AG10803 (cell line): ENCODE results near the gene NPTN.

Experiments used
- DNase-seq: peaks from one replicate; pipeline ENCODE4 v3.0.0; 2010; ENCODE audit warnings: low read depth
- H3K4me3 ChIP-seq: 2 replicates; pipeline ENCODE4 v1.5.1; 2011; ENCODE audit warnings: mild to moderate bottlenecking, low read length, control low read depth
- TF ChIP-seq, protein P1 (sequence below): conservative IDR thresholded peaks from 2 replicates; pipeline ENCODE4 v1.5.1; 2011; ENCODE audit warnings: mild to moderate bottlenecking, low read length, control low read depth, inconsistent platforms

The NPTN gene

GRCh38 chr15:73572296-73572695 is 60.9 kb downstream of the NPTN start:
- no peak overlapping the region for H3K4me3 ChIP-seq
- TF ChIP-seq, protein P1, sequence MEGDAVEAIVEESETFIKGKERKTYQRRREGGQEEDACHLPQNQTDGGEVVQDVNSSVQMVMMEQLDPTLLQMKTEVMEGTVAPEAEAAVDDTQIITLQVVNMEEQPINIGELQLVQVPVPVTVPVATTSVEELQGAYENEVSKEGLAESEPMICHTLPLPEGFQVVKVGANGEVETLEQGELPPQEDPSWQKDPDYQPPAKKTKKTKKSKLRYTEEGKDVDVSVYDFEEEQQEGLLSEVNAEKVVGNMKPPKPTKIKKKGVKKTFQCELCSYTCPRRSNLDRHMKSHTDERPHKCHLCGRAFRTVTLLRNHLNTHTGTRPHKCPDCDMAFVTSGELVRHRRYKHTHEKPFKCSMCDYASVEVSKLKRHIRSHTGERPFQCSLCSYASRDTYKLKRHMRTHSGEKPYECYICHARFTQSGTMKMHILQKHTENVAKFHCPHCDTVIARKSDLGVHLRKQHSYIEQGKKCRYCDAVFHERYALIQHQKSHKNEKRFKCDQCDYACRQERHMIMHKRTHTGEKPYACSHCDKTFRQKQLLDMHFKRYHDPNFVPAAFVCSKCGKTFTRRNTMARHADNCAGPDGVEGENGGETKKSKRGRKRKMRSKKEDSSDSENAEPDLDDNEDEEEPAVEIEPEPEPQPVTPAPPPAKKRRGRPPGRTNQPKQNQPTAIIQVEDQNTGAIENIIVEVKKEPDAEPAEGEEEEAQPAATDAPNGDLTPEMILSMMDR: no peak
- no peak for DNase-seq

- no peak for DNase-seq
- TF ChIP-seq, protein P1: no peak
- no peak overlapping the region for H3K4me3 ChIP-seq
Measured at GRCh38 chr15:73571346-73571745, 61.8 kb downstream of the NPTN start.

GRCh38 chr15:73570355-73571032 is 62.7 kb downstream of the NPTN start:
- DNase-seq: no peak
- no peak overlapping the region for H3K4me3 ChIP-seq
- TF ChIP-seq, protein P1: no peak

- no peak overlapping the region for H3K4me3 ChIP-seq
- TF ChIP-seq, protein P1: no peak
- no peak for DNase-seq
Measured at GRCh38 chr15:73569361-73569760, 63.8 kb downstream of the NPTN start.

- DNase-seq: no peak
- TF ChIP-seq, protein P1: no peak
- no peak overlapping the region for H3K4me3 ChIP-seq
Measured at GRCh38 chr15:73568564-73569280, 64.5 kb downstream of the NPTN start.

DNA sequence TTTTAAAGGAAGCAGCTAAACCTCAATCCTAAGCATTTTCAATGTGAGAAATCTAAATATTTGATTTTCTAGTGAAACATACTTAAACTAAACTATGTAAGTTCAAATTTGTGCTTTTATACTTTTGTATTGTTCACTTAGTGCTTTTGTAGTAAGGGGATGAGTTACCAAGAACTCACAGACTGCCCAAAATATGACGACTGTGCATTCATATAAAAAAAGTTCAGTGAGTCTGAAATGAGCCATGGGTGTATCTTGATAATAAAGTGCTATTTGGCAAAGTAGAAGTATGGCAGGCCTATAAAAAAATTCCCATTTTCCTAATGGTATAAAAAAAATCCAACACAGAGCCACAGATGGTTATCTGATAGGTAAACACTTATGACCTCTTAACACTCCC is 66.2 kb downstream of the NPTN start:
- DNase-seq: no peak
- TF ChIP-seq, protein P1: no peak
- no peak overlapping the region for H3K4me3 ChIP-seq

- H3K4me3 ChIP-seq: no peak overlapping the region
- DNase-seq: peak; percentile 62
Measured at GRCh38 chr15:73564255-73564654, 68.9 kb downstream of the NPTN start.

More at GRCh38 chr15:73564255-73564654, 68.9 kb downstream of the NPTN start:
- TF ChIP-seq, protein P1: peak; percentile 34
